HEK293 (cell line): ENCODE measurements around the gene INPP5A.

ENCODE experiments used
- BCL11A ChIP-seq: fragments of 450-650 bp; formaldehyde crosslinking; IDR thresholded peaks from 2 replicates; pipeline ENCODE4 v1.5.1; 2016; ENCODE audit warnings: low read depth, missing biosample characterization, missing genetic modification characterization
- CTCF ChIP-seq: fragments of 450-650 bp; formaldehyde crosslinking; IDR thresholded peaks from 2 replicates; pipeline ENCODE4 v1.5.1; 2016; ENCODE audit warnings: missing biosample characterization, missing genetic modification characterization
- SP2 ChIP-seq: fragments of 450-650 bp; formaldehyde crosslinking; IDR thresholded peaks from 2 replicates; pipeline ENCODE4 v1.5.1; 2016; ENCODE audit warnings: missing biosample characterization, missing genetic modification characterization
- TCF7L2 ChIP-seq: IDR thresholded peaks from 2 replicates; pipeline ENCODE4 v1.6.1; 2011; ENCODE audit warnings: low read depth, mild to moderate bottlenecking, inconsistent platforms, low read length, moderate library complexity, borderline replicate concordance
- ZNF274 ChIP-seq, 2 experiments: fragments of 200-500 bp in 1 of 2; fragments of 450-650 bp in 1 of 2; sonication (Bioruptor generic) in 1 of 2; formaldehyde crosslinking in 1 of 2; IDR thresholded peaks; 2 replicates each; pipeline versions ENCODE4 v1.5.1 to v1.6.1; 2014 to 2016; ENCODE audit warnings: borderline replicate concordance in 1 of 2, inconsistent platforms in 1 of 2, low read length in 1 of 2, missing biosample characterization in 1 of 2, missing genetic modification characterization in 1 of 2
- ZNF510 ChIP-seq: fragments of 450-650 bp; formaldehyde crosslinking; IDR thresholded peaks from 2 replicates; pipeline ENCODE4 v1.5.1; 2018; ENCODE audit warnings: mild to moderate bottlenecking, missing genetic modification characterization, missing biosample characterization; ENCODE audit not compliant: insufficient replicate concordance
- ZNF600 ChIP-seq: fragments of 450-650 bp; formaldehyde crosslinking; IDR thresholded peaks from 2 replicates; pipeline ENCODE4 v1.5.1; 2016; ENCODE audit warnings: missing biosample characterization, missing genetic modification characterization
- ZNF621 ChIP-seq: fragments of 450-650 bp; formaldehyde crosslinking; IDR thresholded peaks from 2 replicates; pipeline ENCODE4 v1.5.1; 2017; ENCODE audit warnings: missing biosample characterization, missing genetic modification characterization
- ZNF776 ChIP-seq: fragments of 450-650 bp; formaldehyde crosslinking; IDR thresholded peaks from 2 replicates; pipeline ENCODE4 v1.5.0; 2017; ENCODE audit warnings: missing biosample characterization, missing genetic modification characterization, borderline replicate concordance
- TF ChIP-seq, protein P1 (sequence below): fragments of 450-650 bp; formaldehyde crosslinking; IDR thresholded peaks from 2 replicates; pipeline ENCODE4 v1.5.1; 2016; ENCODE audit warnings: missing biosample characterization, missing genetic modification characterization, low read depth

DNA sequence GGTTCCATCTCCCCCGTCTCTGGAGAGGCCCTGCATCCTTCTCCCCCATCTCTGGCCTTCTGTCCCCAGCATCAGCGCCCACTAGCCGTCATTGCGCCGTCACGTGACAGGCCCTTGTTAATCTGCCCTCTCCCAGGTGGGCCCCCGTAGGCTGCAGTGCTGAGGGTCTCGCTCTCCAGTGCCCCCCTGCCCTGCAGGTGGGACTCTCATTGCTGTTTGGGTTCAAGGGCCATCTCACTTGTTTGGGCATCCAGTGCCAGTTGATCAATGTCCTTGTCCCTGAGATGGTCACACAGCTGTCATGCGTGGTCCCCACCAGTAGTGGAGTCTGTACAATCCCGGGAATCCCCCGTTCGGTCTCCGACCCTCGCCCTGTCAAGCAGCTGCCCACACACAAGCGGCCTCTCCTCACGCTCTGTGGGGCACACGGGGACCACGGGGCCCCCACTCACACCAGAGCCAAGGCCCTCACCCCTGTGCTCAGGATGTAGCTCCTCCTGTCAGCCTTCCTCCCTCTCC, 114.0 kb downstream of the INPP5A start:
- TF ChIP-seq CTCF (tag by site-specific recombination): no peak
- TF ChIP-seq ZNF510: no peak
- no peak for TF ChIP-seq ZNF621 (tag by site-specific recombination)
- TF ChIP-seq ZNF600 (tag by site-specific recombination): no peak
- TF ChIP-seq ZNF274 (IDR thresholded peaks at IDR 0.05; ENCODE audit: low read length): no peak
- TF ChIP-seq ZNF274 (tag by site-specific recombination; IDR thresholded peaks at IDR 0.05; ENCODE audit: borderline replicate concordance): no peak
- TF ChIP-seq, protein P1, sequence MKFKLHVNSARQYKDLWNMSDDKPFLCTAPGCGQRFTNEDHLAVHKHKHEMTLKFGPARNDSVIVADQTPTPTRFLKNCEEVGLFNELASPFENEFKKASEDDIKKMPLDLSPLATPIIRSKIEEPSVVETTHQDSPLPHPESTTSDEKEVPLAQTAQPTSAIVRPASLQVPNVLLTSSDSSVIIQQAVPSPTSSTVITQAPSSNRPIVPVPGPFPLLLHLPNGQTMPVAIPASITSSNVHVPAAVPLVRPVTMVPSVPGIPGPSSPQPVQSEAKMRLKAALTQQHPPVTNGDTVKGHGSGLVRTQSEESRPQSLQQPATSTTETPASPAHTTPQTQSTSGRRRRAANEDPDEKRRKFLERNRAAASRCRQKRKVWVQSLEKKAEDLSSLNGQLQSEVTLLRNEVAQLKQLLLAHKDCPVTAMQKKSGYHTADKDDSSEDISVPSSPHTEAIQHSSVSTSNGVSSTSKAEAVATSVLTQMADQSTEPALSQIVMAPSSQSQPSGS: no peak
- TF ChIP-seq SP2 (tag by site-specific recombination): no peak
- no peak for TF ChIP-seq TCF7L2
- no peak for TF ChIP-seq BCL11A
- TF ChIP-seq ZNF776: no peak
